ENCODE results near the gene SCUBE2. TPM values are rescaled to one million over a fixed set of nuclear protein-coding genes. Genes with fewer than 3 reads are reported as not detected.
"Not testable (repeated sequence)": the region's sequence is repeated elsewhere in the genome, so short reads cannot be mapped to it uniquely, and the experiment has no call there.

Gene SCUBE2
- total RNA-seq, 2 donors from 2014 or later = 2.5 to 7.4 TPM

GRCh38 chr11:9022961-9023680 lies 68.3 kb downstream of the SCUBE2 start:
- DNase-seq (ENCODE audit: low spot score) = no peak
- intact Hi-C loops (cut with DNase I) = loop anchor here in 1 of 2 donors (10.0 kb wide), 1 partner anchor 112 kb away; no protein-coding TSS in a partner anchor

DNA sequence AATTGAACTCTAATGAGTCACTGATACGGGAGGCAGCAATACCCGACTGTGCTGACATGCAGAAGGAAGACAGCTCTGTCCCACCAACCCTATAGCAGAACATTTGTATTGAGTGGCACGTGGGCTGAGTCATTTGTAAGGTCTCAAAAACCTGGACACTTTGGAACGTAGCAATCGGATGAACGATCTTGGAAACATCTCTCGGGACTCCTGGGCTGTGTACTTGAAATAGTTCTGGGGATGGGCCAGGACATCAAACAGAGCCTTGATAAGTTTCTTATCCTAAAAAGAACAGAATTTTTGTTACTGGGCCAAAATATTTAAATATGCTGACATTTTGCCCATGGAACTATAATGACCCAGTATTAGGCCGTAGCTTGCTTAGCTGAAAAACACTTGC lies 70.5 kb downstream of the SCUBE2 start:
- no peak for DNase-seq (ENCODE audit: low spot score)
- intact Hi-C loops (cut with DNase I) = loop anchor here in 1 of 2 donors (10.0 kb wide), 1 partner anchor 114 kb away; no protein-coding TSS in a partner anchor

GRCh38 chr11:9019861-9020260 lies 71.5 kb downstream of the SCUBE2 start:
- intact Hi-C loops (cut with DNase I) = loop anchor here (5.0 to 10.0 kb wide), 2 partner anchors 115 to 117 kb away; no protein-coding TSS in a partner anchor
- DNase-seq (ENCODE audit: low spot score) = no peak

- intact Hi-C loops (cut with DNase I) = loop anchor here in 1 of 2 donors (5.0 kb wide), 1 partner anchor 120 kb away; no protein-coding TSS in a partner anchor
- peak; percentile 94 for DNase-seq (ENCODE audit: low spot score)
Observed at GRCh38 chr11:9017773-9018172, 73.6 kb downstream of the SCUBE2 start.

DNA sequence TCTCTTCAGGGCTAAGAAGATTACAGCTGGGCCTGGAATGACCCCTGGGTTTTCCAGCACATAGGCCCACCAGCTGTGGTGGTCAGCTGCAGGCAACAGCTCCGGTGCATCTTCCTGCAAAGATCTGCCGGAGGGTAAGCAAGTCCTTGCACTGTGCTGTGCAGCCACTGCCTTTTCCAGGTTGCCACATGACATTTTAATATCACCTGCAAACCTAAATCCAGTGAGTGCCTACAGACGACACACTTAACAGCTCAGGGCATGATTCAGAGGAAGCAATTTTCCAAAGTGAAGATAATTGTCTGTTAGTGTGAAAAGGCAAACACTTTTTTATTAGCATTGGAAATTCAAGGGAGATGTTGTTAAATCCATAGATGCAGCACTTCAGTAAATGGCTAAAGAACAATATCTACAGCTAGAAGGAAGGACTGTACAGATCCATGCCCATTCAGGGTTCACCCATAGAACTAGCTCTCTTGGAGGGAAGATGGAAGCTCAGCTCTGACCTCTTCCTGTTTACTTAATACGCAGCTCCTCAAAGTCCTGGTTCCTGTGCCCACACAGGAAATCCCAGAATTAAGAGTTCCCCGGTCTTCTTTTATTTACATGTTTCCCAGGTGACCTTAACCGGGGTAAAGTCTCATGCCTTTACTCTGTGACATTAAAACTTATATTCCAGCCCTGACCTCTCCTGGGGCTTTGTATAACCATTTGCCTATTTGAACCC lies 74.3 kb downstream of the SCUBE2 start:
- DNase-seq (ENCODE audit: low spot score) = no peak
- intact Hi-C loops (cut with DNase I) = loop anchor here in 1 of 2 donors (5.0 kb wide), 1 partner anchor 120 kb away; no protein-coding TSS in a partner anchor

GRCh38 chr11:9015677-9016076 lies 75.7 kb downstream of the SCUBE2 start:
- intact Hi-C loops (cut with DNase I) = loop anchor here in 1 of 2 donors (5.0 kb wide), 1 partner anchor 122 kb away; no protein-coding TSS in a partner anchor
- no peak for DNase-seq (ENCODE audit: low spot score)

DNA sequence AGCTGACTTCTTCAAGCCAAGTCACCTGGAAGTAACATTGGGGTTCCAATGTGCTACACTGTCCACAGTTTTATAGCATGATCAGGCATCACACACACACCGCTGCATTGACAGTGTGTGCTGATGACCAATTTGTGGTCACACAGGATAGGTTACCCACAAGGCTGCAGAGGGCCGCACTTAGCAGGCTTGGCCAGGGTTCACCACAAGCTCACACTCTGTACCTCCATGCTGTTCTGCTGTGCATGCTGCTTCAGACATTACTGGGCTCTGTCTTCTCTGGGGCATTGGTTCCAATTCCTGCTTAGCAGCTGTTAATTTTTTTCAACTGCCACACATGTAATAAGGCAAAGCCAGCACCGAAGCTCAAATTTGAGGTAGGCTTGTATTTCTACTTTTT lies 76.6 kb downstream of the SCUBE2 start:
- no peak for DNase-seq (ENCODE audit: low spot score)
- intact Hi-C loops (cut with DNase I) = loop anchor here in 1 of 2 donors (5.0 kb wide), 1 partner anchor 122 kb away; no protein-coding TSS in a partner anchor

DNA sequence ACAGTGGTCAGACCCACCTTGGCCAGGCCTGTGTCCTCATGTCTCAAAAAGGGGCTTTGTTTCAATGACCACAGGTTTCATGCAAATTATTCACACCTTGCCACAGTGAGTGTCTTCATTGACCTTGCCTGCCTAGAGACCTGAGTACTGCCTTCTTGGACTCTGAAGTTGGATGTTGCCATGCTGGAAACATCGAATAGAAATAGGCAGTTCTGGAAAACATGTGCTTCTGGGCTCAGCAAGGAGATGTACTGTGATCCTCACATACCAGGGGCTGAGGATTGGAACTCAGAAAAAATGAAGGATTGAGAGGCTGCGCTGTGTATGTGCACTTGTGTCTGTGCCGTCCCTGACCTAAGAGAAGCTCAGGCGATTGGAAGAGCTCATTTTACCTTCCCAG lies 78.0 kb downstream of the SCUBE2 start:
- no peak for DNase-seq (ENCODE audit: low spot score)
- intact Hi-C loops (cut with DNase I) = no loop called here

DNA sequence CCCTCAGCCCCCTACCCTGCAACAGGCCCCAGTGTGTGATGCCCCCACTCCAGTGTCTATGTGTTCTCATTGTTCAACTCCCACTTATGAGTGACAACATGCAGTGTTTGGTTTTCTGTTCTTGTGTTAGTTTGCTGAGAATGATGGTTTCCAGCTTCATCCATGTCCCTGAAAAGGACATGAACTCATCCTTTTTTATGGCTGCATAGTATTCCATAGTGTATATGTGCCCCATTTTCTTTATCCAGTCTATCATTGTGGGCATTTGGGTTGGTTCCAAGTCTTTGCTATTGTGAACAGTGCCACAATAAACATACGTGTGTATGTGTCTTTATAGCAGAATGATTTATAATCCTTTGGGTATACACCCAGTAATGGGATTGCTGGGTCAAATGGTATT lies 81.9 kb downstream of the SCUBE2 start:
- intact Hi-C loops (cut with DNase I); DNase-seq (ENCODE audit: low spot score): not testable (repeated sequence)

DNA sequence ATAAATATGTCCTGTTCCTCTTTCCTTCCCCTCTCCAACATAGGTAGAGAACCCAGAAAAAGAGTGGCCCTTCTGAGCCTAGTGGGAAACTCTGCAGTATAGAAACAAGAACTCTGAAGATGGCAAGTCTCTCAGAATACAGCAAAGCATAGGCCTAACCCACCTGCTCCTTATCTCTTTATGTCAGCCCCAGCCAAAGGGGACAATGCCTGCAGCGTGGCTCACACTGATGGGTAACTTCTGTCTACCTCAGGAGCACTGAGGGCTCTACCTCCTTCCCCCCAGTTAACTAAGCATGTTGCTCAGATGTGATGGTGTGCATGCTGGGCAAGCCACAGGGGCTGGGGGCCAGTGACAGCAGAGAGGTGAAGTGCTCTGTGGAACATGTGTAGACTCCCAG lies 82.7 kb downstream of the SCUBE2 start:
- DNase-seq (ENCODE audit: low spot score) = no peak
- intact Hi-C loops (cut with DNase I) = no loop called here

GRCh38 chr11:9008011-9008550 lies 83.3 kb downstream of the SCUBE2 start:
- intact Hi-C loops (cut with DNase I) = no loop called here
- no peak for DNase-seq (ENCODE audit: low spot score)

DNA sequence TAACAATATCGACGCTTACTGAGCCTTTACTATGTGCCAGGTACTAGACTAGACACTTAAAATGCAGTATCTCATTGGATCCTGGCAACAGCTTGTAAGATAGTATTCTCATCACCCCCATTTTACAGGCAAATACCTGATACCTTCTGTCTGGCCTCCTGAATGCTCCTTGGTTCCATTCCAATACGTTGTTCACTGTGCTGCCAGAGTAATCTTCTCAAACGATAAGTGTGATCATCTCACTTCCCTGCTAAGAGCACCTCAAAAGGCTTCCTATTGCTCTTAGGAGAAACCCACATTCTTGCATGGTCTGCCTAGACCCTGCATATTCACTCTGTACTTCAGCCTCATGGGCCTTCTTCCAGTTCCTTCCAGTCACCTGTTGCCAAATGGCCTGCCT lies 86.3 kb downstream of the SCUBE2 start:
- intact Hi-C loops (cut with DNase I) = no loop called here

DNA sequence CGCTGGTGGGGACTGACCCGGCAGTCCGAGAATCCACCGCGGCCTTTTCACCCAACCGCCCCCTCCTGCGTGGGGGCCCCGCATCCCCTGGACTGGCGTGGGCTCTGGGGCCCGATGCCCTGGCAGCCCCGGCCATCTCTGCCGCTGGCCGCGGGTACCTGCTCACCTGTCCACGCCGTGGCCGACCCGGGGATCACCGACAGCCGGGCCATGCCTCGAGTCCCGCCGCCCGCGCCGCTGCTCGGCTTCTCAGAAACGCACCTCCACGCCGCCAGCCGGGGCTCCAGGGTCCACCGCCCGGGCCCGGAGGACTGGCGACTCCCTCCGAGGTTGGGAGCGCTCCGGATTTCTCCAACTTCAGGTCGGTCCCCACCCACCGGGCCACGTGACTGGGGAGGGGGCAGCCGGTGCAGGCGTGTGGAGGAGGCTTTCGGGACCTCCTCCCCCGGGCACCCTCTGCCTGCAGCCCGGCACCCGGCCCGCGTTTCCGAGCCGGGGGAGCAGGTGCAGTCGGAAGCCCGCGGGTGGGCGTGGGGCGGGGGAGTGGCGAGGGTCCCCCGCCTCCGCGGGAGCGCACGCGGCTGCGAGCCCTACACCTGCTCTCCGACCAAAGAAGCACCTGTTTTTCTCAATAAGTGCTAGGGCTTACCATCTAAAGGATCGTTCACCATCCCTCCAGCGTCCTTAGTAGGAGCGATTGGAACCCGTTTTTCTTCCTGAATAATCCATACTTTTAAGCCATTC lies 87.0 kb downstream of the SCUBE2 start:
- intact Hi-C loops (cut with DNase I) = no loop called here
- DNase-seq (ENCODE audit: low spot score) = peak; percentile 82

More for the DNA sequence above, 86.3 kb downstream of the SCUBE2 start:
- DNase-seq (ENCODE audit: low spot score) = no peak

DNA sequence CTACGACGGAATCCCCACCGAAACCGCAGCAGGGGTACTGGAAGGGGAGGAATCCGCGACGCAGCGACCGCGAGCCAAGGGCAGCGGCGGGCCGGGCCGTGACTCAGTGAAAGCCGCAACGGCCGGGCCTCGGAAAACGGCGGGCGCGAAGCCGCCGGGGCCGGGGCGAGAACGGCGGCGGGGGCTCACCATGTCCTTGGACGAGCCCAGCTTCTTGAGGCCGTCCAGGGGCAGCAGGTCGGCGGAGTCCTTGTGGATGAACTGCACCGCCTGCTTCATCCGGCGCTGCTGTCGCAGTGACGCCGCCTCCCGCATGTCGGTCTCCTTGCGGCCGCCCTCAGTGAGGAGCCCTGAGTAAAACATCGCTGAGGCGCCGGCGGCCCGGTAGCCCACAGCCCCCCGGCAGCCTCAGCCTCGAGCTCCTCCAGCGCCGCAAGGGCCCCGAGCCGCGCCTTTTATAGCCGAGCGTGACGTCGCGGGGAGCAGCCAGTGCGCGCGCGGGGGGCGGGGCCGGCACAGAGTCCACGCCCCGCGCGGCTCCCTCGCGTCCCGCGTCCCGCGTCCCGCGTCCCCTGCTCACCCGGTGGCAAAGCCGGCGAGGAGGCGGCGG lies 87.7 kb downstream of the SCUBE2 start, which contains the start of gene NRIP3:
Gene NRIP3, minus strand, starts transcription at position 429 of the 610 bp plus-strand sequence. Its CDS starts 66 bp downstream, at position 363.
- intact Hi-C loops (cut with DNase I) = no loop called here
- peak; percentile 93 for DNase-seq (ENCODE audit: low spot score)

- intact Hi-C loops (cut with DNase I) = no loop called here
Observed at GRCh38 chr11:9002920-9003572, 88.4 kb downstream of the SCUBE2 start.

DNA sequence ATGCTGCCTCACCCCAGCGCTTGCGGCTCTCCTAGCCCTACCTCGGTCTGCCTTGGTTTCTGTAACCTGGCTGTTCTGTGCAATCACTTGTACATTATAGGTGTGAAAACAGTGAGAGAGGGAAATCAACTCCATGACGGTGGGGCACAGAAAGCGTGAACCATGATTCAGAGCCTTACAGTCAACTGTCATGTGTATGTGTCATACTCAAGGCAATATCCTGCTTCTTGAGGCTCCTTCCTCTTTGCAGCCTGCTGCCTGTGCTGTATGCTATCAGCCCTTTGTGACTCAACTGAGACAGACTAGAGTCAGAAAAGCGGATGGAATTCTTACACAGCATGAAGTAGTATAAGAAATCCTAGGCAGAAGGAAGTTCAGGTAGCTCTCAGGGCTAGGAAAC lies 89.7 kb downstream of the SCUBE2 start:
- intact Hi-C loops (cut with DNase I) = no loop called here
- DNase-seq (ENCODE audit: low spot score) = no peak

More at GRCh38 chr11:9002920-9003572, 88.4 kb downstream of the SCUBE2 start:
- no peak for DNase-seq (ENCODE audit: low spot score)

- intact Hi-C loops (cut with DNase I) = no loop called here
Observed at GRCh38 chr11:8998017-8998416, 93.4 kb downstream of the SCUBE2 start.

DNA sequence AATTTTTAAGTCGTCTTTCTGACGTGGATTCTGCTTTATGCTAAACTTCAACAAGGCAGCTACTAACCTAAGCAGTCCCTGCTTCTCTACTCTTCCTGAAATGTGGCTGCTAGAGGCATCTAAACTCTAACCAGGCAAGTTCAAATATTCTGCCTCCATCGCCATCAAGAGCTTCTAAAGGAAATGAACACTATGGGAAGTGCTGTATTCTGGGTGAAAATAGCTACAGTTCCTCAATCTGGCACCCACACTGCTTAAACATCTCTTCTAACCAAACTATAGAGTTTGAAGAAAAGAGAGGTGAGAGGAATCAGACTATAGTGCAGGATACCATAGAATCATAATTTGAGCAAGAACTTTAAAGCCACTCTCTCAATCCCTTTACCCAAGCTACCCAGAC lies 93.9 kb downstream of the SCUBE2 start:
- DNase-seq (ENCODE audit: low spot score) = no peak
- intact Hi-C loops (cut with DNase I) = no loop called here

More at GRCh38 chr11:8998017-8998416, 93.4 kb downstream of the SCUBE2 start:
- DNase-seq (ENCODE audit: low spot score) = no peak
